ENCODE data around the gene MRPL4.
A peak's percentile ranks its signal among the peaks of the same experiment; 100 is the strongest.

The MRPL4 gene

DNA sequence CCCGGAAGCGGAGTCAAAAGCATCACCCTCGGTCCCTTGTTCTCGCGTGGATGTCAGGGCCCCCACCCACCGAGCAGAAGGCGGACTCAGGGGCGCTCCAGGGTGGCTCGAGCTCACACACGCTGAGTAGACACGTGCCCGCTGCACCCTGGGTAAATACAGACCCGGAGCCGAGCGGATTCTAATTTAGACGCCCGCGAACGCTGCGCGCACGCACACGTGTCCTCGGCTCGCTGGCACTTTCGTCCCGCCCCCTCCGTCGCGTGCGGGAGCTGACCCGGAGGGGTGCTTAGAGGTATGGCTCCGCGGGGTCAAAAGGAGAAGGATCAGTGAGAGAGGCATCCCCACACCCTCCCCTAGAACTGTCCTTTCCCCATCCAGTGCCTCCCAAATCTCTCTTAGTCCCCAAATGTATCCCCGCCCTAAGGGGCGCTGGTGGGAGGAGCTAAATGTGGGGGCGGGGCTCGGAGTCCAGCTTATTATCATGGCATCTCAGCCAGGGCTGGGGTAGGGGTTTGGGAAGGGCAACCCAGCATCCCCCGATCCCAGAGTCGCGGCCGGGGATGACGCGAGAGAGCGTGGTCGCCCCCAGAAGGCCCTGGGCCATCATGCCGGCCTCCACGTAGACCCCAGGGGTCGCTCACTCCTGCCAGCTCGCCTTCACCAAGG, 37.3 kb downstream of the MRPL4 start:
- peak in 1 of 2 donors; percentile 64 for DNase-seq (ENCODE audit: low read depth in 2 of 2)

DNA sequence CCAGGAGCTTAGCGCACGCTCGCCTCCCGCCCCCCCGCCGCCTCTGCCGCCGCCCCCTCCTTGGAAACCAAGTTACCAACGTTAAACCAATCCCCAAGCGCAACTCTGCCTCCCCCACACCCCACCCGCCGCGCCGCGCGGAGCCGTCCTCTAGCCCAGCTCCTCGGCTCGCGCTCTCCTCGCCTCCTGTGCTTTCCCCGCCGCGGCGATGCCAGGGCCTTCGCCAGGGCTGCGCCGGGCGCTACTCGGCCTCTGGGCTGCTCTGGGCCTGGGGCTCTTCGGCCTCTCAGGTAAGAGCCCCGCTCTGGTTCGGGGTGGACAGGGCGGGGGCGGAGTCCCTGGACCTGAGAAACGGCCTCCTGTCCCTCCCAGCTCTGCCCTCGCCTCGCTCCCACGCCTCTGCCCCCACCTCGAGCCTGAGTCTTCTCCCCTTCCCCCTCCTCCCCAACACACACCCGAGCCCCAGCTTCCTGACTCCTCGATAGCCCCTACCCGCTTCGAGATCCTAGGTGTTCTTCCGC, 37.9 kb downstream of the MRPL4 start, which contains the start of gene ICAM5:
TSS of gene ICAM5 (plus strand) at position 117 of the 521 bp plus-strand sequence. CDS start at position 209, 92 bp downstream.
- DNase-seq (ENCODE audit: low read depth in 2 of 2) = no peak

DNA sequence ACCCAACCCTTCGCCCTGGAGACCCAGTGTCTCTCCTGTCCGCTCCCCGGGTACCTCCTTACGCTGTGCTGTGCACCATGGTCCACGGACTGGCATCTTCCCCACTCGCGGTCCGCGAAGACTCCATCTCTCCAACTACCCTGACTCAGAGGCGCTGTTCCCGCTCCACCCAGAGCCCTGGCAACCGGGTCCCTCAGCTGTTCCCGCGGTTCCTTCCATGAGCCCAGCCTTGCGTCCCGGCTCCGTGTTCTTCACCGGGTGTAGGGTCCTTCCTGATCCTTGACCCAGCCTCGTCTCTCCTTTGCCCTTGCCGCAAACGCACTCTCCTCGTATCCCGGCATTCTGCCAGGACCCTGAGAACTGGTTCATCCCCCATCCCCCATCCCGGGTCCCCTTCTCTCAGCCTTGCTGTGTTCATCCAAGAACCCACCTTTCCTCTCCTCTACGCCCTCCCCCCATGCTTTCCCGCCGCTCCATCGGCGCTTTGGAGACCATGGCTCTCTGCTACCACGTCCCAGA, 38.4 kb downstream of the MRPL4 start:
- DNase-seq (ENCODE audit: low read depth in 2 of 2) = no peak

DNA sequence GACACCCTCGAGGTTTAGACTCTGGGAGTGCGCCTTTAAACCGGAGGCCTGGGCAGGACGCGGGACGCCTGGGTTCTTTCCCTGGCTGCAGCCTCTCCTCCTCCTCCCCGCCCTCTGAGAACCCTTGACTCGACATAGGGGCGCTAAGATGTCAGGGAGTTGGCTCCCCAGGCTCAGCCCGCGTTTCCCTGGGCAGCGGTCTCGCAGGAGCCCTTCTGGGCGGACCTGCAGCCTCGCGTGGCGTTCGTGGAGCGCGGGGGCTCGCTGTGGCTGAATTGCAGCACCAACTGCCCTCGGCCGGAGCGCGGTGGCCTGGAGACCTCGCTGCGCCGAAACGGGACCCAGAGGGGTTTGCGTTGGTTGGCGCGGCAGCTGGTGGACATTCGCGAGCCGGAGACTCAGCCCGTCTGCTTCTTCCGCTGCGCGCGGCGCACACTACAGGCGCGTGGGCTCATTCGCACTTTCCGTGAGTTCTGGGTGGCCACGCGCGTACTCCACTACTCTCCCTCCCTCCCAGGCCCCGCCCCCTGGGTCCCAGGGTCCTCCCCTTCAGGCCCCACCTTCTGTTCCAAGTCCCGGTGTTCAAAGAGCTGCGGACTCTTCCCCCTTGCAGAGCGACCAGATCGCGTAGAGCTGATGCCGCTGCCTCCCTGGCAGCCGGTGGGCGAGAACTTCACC, 39.0 kb downstream of the MRPL4 start:
- DNase-seq (ENCODE audit: low read depth in 2 of 2) = no peak

- DNase-seq (ENCODE audit: low read depth in 2 of 2) = no peak
Observed at GRCh38 chr19:10291554-10292205, 39.7 kb downstream of the MRPL4 start.

DNA sequence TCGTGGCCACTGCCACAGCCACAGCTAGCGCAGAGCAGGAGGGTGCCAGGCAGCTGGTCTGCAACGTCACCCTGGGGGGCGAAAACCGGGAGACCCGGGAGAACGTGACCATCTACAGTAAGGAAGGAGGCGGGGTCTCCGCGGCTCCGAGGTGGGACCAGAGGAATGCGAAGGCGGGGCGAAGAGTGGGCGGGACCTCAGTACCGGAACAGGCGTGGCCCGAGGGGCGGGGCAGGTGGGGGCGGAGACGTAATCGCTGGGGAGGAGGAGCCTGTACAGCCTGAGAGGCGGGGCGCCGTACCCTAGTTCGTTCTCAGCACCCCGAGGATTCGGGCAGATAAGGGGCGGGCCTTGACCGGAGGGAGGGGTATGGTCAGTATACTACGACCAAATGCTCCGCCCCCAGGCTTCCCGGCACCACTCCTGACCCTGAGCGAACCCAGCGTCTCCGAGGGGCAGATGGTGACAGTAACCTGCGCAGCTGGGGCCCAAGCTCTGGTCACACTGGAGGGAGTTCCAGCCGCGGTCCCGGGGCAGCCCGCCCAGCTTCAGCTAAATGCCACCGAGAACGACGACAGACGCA, 40.3 kb downstream of the MRPL4 start:
- DNase-seq (ENCODE audit: low read depth in 2 of 2) = peak; percentile 68 to 69

- DNase-seq (ENCODE audit: low read depth in 2 of 2) = no peak
Observed at GRCh38 chr19:10292789-10293636, 41.0 kb downstream of the MRPL4 start.

DNA sequence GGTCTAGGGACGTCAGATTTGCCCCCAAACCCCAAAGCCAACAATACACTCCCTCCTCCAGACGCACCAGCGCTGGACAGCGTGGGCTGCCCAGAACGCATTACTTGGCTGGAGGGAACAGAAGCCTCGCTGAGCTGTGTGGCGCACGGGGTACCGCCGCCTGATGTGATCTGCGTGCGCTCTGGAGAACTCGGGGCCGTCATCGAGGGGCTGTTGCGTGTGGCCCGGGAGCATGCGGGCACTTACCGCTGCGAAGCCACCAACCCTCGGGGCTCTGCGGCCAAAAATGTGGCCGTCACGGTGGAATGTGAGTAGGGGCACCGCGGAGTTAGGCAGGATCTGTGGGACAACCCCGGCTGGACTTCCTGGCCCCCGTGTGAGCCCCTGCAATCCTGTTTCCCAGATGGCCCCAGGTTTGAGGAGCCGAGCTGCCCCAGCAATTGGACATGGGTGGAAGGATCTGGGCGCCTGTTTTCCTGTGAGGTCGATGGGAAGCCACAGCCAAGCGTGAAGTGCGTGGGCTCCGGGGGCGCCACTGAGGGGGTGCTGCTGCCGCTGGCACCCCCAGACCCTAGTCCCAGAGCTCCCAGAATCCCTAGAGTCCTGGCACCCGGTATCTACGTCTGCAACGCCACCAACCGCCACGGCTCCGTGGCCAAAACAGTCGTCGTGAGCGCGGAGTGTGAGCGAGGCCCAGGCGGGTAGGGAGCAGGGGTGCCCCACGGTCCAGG, 41.8 kb downstream of the MRPL4 start:
- no peak for DNase-seq (ENCODE audit: low read depth in 2 of 2)

GRCh38 chr19:10294368-10294697, 42.3 kb downstream of the MRPL4 start:
- no peak for DNase-seq (ENCODE audit: low read depth in 2 of 2)

DNA sequence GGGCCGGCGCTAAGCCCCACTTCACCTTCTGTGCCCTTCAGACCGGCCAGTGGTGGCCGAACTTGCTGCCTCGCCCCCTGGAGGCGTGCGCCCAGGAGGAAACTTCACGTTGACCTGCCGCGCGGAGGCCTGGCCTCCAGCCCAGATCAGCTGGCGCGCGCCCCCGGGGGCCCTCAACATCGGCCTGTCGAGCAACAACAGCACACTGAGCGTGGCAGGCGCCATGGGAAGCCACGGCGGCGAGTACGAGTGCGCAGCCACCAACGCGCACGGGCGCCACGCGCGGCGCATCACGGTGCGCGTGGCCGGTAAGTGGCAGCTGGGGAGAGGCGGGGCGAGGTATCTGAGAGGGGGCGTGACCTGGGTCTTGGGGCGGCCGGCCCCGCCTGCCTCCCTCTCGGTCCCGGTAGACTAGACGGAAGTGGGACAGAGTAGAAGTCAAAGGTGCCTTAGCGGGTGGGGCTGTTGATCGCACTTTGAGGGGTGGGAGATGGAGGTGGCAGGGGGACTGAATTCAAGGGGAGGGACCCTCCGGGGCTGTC, 43.4 kb downstream of the MRPL4 start:
- DNase-seq (ENCODE audit: low read depth in 2 of 2) = no peak

DNA sequence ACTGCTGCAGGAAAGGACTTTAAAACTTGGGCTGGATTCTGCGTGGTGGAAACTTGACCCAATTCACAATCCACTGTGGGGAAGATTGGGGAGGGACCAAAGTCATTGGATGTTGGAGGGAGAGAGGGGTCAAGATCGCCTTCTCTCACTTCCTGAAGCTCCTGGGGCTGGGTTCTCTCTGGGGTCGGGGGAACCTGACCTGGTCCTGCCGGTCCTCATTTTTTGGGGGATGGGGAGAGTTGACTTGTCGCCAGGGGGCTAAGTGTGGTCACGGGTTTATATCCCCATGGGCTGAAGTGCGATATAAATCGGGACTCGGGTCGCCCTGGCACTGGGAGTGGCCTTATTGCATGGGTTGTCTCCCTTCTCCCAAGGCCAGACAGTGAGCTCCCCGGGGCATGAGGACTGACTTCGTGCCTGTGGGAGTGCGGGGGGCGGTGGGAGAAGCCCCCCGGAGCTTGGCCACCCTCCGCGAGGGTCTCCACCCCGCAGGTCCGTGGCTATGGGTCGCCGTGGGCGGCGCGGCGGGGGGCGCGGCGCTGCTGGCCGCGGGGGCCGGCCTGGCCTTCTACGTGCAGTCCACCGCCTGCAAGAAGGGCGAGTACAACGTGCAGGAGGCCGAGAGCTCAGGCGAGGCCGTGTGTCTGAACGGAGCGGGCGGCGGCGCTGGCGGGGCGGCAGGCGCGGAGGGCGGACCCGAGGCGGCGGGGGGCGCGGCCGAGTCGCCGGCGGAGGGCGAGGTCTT, 44.0 kb downstream of the MRPL4 start:
- no peak for DNase-seq (ENCODE audit: low read depth in 2 of 2)

- DNase-seq (ENCODE audit: low read depth in 2 of 2) = no peak
Observed at GRCh38 chr19:10299545-10300458, 47.8 kb downstream of the MRPL4 start.

DNA sequence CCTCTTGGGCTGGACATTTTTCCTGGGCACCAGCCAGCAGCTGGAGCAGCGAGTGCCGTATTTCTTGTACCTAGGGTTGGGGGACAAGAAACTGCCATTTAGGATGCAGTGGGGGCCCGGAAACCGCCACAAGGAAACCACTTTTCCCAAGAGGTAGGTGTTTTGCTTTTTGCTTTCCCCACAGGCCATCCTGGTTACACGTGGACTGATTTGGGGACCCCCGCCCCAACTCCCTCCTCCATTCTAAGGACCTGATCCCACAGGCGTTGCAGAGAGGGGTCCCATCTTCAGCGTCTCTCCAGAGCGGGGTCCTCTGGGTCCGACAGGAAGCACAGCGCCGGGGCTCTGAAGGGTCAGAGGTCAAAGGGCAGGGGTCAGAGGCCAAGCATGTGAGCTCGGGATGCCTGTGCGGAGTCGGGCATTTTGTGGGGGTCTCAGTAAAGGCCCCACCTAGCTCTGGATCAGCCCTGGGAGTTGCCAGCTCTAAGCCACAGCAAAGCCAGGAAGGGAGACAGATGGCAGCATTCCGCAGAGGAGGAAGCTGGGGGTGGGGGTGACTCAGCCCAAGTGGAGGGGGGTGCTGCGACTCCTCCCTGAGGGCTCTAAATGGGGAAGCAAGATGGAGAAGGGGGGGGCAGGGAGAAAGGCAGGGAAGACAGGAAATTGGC, 53.3 kb downstream of the MRPL4 start:
- DNase-seq (ENCODE audit: low read depth in 2 of 2) = no peak

DNA sequence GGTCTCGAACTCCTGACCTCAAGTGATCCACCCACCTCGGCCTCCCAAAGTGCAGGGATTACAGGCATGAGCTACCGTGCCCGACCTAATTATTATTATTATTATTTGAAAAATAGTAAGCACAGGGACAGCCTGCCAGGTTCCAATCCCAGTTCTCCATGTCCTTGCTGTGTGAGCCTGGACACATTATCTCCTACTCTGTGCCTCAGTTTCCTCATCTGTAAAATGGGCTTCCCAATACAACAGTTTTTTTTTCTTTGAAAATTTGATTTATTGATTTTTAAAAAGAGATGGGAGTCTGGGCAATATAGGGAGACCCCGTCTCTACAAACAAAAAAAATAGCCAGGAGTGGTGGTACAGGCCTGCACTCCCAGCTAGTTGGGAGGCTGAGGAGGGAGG, 54.3 kb downstream of the MRPL4 start:
- no peak for DNase-seq (ENCODE audit: low read depth in 2 of 2)

DNA sequence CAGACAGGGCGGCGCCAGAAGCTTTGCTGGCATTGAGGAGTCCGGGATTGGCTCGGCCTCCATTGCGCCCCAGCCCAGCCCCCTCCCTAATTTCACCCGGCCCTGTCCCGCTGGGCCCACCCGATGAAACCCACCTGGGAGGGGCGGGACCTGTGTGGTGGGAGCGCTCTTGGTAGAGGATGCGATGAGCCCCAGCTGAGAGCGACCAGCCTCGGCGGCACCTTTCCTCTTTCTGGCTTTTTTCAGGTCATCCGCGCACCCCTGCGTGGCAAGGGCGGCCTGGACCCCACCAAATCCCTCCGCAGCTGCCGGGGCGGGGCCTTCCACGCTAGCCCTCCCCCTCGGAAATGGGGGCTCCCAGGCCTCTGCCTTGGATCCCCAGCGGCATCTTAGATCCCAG, 57.4 kb downstream of the MRPL4 start, which contains the start of gene ZGLP1:
TSS of gene ZGLP1 (minus strand) at position 393 of the 400 bp plus-strand sequence.
- DNase-seq (ENCODE audit: low read depth in 2 of 2) = no peak
